Muscle layer of duodenum (tissue), 2 donors: ENCODE data around the gene COL4A4.

Experiments
- H3K27ac ChIP-seq: one replicate; pipeline ENCODE4 v1.7.0; 2013; ENCODE audit warnings: mild to moderate bottlenecking, low read length
- H3K27me3 ChIP-seq: one replicate; pipeline ENCODE4 v1.7.0; 2013; ENCODE audit warnings: low read depth, mild to moderate bottlenecking, control low read depth, low read length
- H3K36me3 ChIP-seq, 2 donors: one replicate each; pipeline ENCODE4 v1.7.0; 2013; ENCODE audit warnings: low read length in 2 of 2, control low read depth in 1 of 2, mild to moderate bottlenecking in 1 of 2; ENCODE audit not compliant: insufficient read depth in 2 of 2, control insufficient read depth in 1 of 2
- H3K4me1 ChIP-seq, 2 donors: one replicate each; pipeline ENCODE4 v1.7.0; 2013; ENCODE audit warnings: low read length in 2 of 2, mild to moderate bottlenecking in 2 of 2, control low read depth in 1 of 2, moderate library complexity in 1 of 2; ENCODE audit not compliant: insufficient read depth in 2 of 2, control insufficient read depth in 1 of 2
- H3K4me3 ChIP-seq, 2 donors: one replicate each; pipeline ENCODE4 v1.7.0; 2013; ENCODE audit warnings: low read length in 2 of 2, low read depth in 1 of 2, mild to moderate bottlenecking in 1 of 2
- H3K9me3 ChIP-seq, 2 donors: one replicate each; pipeline ENCODE4 v1.7.0; 2013; ENCODE audit warnings: low read length in 2 of 2, control low read depth in 1 of 2, mild to moderate bottlenecking in 1 of 2; ENCODE audit not compliant: control insufficient read depth in 1 of 2
- donor health status: healthy.

The COL4A4 gene

DNA sequence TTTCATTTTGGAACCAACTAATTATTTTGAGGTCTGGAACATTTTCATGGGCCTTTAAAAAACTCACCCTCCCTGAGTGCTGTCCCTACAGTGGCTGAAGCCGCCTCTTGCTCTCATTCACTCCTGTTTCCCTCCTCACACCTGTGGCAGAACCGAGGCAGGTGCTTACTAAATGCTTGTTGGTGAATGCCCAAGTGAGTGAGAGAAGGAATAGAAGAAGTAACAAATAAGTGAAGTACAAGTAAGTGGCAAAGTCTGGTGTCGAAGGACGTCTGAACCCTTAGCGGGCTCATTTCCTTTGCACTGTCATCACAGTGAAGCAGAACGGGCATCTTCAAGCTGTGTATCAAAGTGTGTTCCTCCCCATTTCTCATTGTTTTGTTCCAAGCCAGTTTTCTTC lies 192.9 kb downstream of the COL4A4 start:
- Histone ChIP-seq H3K36me3 (no peaks in the 10 kb centered on the region), H3K27ac (no peak overlapping the region), H3K27me3 (no peaks in the 10 kb centered on the region), H3K4me3 (no peak overlapping the region), H3K9me3 (no peaks in the 10 kb centered on the region), H3K4me1 (no peaks in the 10 kb centered on the region)

DNA sequence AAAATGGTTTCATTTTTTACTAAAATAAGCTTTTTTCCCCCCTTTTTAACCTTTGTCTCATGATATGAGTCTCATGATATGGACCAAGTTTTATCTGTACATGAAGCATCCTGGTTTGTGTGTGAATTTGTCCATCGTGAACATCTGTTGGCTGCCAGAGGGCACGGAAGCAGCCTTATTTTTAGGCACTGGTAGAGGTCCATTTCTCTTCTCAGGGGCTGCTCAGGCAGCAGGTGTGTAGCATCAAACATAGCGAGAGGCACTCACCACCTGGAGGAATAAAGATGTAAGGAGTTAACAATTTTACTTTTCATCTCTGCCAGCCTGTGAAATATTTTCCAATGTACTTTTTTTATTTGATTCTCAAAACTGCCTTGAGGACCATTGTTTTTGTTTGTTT lies 193.6 kb downstream of the COL4A4 start:
- no peaks in the 10 kb centered on the region for H3K27me3 ChIP-seq
- H3K27ac ChIP-seq = no peak overlapping the region
- H3K4me3 ChIP-seq = peak overlapping the region in 1 of 2 donors; percentile 14
- no peaks in the 10 kb centered on the region for H3K36me3 ChIP-seq
- no peaks in the 10 kb centered on the region for H3K9me3 ChIP-seq
- no peaks in the 10 kb centered on the region for H3K4me1 ChIP-seq

DNA sequence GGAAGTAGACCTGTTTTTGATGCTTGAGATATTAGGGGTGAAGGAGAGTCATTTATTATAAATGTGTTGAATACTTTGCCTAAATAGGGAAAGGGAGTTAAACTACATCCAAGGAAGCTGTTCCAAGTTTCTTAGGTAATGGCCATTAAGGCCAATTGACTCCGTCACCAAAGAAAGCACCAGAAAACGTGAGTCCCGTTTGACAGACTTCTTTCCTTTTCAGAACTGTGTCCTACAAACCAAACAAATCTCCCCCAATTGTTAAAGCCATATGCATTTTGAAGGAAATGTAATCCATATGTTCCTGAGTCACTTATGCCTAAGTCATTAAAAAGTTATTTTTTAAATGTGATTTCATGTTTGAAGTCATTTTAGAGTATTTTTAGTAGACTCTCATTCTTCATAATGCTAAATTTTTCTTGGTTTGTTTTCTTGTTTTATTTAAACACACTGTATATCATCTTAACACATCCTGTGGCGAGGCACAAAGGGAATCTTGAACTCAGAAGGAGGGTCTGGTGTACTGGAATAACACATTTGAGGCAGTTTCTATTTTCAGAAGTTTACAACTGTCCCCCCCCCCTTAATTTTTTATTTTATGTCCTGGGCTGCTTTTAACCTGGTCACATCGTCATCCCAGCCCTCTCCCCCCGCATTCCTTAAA lies 194.5 kb downstream of the COL4A4 start:
- Histone ChIP-seq H3K36me3 (no peaks in the 10 kb centered on the region), H3K27ac (no peak overlapping the region), H3K4me1 (no peaks in the 10 kb centered on the region), H3K27me3 (no peaks in the 10 kb centered on the region), H3K4me3 (no peak overlapping the region), H3K9me3 (no peaks in the 10 kb centered on the region)

DNA sequence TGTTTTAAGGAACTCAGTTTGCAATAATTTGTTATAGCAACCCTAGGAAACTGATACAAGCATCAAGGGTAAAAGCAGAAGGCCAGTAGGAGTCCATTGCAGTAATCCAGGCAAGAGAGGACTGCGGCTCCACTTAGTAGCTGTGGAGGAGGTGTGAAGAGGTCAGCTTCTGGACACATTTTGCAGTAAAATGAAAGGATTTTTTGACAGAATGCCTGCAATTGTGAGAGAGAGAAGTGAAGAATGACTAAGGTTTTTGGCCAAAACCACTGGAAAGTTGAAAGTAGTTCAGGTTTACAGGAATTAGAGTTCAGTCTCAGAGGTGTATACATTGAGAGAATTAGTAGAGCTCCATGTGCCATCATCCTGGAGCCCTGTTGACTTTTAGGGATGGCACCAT lies 198.6 kb downstream of the COL4A4 start:
- Histone ChIP-seq H3K4me1 (no peaks in the 10 kb centered on the region), H3K36me3 (no peaks in the 10 kb centered on the region), H3K27ac (no peak overlapping the region), H3K9me3 (no peaks in the 10 kb centered on the region), H3K4me3 (no peak overlapping the region), H3K27me3 (no peaks in the 10 kb centered on the region)

DNA sequence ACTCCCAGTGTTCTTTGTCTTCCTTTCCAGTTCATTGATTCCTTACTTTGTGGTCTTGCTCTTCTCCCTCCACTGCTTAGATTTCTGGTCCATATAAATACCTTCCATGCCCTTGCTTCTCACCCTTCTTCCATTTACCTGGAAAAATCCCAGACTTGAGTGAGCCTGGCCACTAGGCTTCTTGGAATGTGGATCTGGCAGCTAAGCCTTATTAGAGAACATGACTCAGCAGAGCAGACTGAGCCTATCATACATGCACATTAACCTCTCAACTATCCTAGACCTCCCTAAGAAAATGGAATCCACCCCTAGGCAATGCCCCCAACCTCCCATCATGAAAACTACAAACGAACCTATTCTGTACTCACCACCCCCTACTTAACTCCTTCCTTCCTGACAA lies 200.5 kb downstream of the COL4A4 start:
- H3K4me1 ChIP-seq = no peaks in the 10 kb centered on the region
- peaks cover 0 to 4% of the 10 kb centered on the region in 2 donors for H3K9me3 ChIP-seq
- no peaks in the 10 kb centered on the region for H3K27me3 ChIP-seq
- H3K27ac ChIP-seq = no peak overlapping the region
- H3K36me3 ChIP-seq = no peaks in the 10 kb centered on the region
- H3K4me3 ChIP-seq = no peak overlapping the region

DNA sequence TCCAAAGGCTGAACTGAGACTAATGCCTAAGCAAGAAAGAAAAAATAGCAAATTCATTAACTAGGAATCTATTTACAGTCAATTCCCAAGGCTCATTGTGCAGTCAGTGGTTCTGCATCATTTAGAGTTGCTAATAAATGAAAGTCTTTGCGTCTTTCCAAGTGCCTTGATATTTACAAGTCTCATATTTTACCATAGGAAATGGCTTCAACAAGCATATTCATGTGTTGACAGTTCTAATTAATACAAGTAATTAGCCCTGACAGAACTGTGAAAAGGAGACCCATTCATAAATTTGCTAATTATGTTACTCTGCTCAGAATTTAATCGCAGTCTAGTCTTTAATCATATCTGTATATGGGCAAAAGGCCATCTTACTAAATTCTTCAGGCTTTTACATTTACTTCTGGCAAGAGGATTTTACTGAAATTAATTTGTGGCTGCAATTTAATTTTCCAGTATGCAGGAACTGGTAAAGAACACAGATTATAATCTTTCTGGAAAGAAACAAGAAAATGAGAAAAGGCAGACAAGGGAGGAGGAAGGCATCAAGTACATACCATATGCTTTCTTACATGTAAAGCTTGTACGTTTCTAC lies 201.7 kb downstream of the COL4A4 start:
- Histone ChIP-seq H3K27me3 (no peaks in the 10 kb centered on the region), H3K4me3 (no peak overlapping the region), H3K36me3 (no peaks in the 10 kb centered on the region), H3K9me3 (peaks cover 0 to 4% of the 10 kb centered on the region in 2 donors), H3K4me1 (no peaks in the 10 kb centered on the region), H3K27ac (no peak overlapping the region)

DNA sequence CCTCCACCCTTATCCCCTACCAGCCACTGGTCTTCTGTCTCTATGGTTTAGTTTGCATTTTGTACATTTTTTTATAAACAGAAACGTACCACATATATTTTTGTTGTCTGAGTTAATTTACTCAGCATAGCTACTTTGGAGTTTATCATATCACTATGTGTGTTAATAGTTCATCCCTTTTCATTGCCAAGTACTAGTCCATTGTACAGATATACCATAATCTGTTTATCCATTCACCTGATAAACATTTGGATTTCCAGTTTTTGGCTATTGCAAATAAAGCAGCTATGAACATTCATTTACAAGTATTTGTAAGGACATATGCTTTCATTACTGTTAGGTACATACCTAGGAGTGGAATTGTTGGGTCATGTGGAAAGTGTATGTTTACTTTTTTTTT lies 204.6 kb downstream of the COL4A4 start:
- Histone ChIP-seq H3K27ac (no peak overlapping the region), H3K9me3 (peaks cover 0 to 4% of the 10 kb centered on the region in 2 donors), H3K4me1 (no peaks in the 10 kb centered on the region), H3K27me3 (no peaks in the 10 kb centered on the region), H3K36me3 (no peaks in the 10 kb centered on the region), H3K4me3 (no peak overlapping the region)

DNA sequence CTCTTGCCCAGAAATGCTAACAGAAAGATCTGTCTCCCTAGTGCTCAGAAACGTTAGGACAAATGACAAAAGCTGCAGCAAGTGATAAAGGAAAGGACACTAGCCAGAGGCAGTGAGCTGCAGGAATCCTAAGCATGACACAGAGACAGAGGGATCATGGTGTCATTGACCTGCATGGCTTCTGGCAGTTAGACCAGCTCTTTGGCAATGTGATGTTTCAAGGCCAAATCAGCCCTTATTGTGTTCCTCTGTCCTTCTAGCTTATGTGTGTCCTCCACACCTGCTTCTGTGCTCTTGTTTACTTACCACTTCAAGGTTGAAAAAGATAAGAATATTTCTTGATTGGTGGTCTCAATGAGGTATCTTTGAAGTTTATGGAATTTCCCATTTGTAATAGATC lies 207.3 kb downstream of the COL4A4 start:
- Histone ChIP-seq H3K9me3 (peaks cover 0 to 4% of the 10 kb centered on the region in 2 donors), H3K4me3 (no peak overlapping the region), H3K27me3 (no peaks in the 10 kb centered on the region), H3K36me3 (no peaks in the 10 kb centered on the region), H3K4me1 (no peaks in the 10 kb centered on the region), H3K27ac (no peak overlapping the region)

DNA sequence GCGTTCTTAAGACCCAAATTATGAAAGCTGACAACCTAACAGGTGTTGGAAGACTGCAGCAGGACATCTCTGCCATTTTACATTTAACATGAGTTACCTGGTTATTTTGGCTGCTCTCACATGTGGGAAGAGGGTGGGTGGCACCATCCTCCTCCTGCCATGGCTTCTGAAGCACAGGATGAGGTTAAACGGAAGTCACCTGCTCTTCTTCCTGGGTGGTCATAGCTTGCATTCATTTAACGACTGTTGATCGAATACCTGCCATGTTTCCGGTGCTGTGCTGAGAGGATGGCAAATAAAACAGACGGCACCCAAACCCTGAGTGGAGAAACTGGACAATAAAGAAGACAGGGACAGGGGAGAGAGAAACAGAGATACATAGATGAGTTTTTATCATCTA lies 210.2 kb downstream of the COL4A4 start:
- H3K27me3 ChIP-seq = no peaks in the 10 kb centered on the region
- H3K4me1 ChIP-seq = no peaks in the 10 kb centered on the region
- no peak overlapping the region for H3K27ac ChIP-seq
- H3K4me3 ChIP-seq = no peak overlapping the region
- H3K36me3 ChIP-seq = no peaks in the 10 kb centered on the region
- H3K9me3 ChIP-seq = peaks cover 0 to 1% of the 10 kb centered on the region in 2 donors

DNA sequence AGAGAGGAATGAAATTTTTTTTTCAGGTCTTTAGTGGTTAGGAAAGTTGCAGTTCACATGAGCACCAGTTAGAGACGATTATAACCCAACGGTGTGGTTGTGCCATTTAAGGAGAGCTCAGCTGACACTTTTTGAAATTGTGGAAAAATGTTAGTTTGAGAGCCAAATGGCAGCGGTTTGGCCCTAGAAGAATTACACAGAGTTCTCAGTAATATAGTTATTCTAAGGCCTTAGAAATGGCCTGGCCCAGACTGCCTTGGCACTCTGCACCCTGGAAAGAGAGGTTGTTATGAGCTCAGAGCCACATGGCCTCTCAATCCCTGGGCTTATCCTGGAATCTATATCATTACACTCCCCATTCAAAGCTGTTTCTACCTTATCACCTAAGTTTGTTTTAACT lies 210.8 kb downstream of the COL4A4 start:
- no peaks in the 10 kb centered on the region for H3K4me1 ChIP-seq
- no peak overlapping the region for H3K27ac ChIP-seq
- H3K9me3 ChIP-seq = no peaks in the 10 kb centered on the region
- H3K4me3 ChIP-seq = no peak overlapping the region
- H3K27me3 ChIP-seq = no peaks in the 10 kb centered on the region
- H3K36me3 ChIP-seq = no peaks in the 10 kb centered on the region
